Fibroblast of lung (primary cell): ENCODE measurements around the gene IL27RA. TPM values are rescaled to one million over a fixed set of nuclear protein-coding genes. Genes with fewer than 3 reads are reported as not detected.

Source experiments
- DNase-seq, 2 donors: peaks; one replicate each; pipeline versions ENCODE4 v3.0.0 to v3.0.0-alpha.2; 2010; ENCODE audit warnings: low read depth in 2 of 2
- H2AFZ ChIP-seq: 2 replicates; pipeline ENCODE4 v1.5.1; 2012; ENCODE audit warnings: low read length, control low read depth, inconsistent platforms
- H3K27ac ChIP-seq: 2 replicates; pipeline ENCODE4 v1.5.1; 2011; ENCODE audit warnings: low read length, control low read depth; ENCODE audit not compliant: insufficient read depth
- H3K27me3 ChIP-seq: 2 replicates; pipeline ENCODE4 v1.5.1; 2011; ENCODE audit warnings: mild to moderate bottlenecking, low read length; ENCODE audit not compliant: control insufficient read depth, insufficient read depth
- H3K36me3 ChIP-seq: 2 replicates; pipeline ENCODE4 v1.5.1; 2011; ENCODE audit warnings: low read length; ENCODE audit not compliant: control insufficient read depth, insufficient read depth
- H3K4me1 ChIP-seq: 2 replicates; pipeline ENCODE4 v1.5.1; 2011; ENCODE audit warnings: low read length; ENCODE audit not compliant: control insufficient read depth, insufficient read depth; ENCODE audit errors: extremely low read depth
- H3K4me2 ChIP-seq: 2 replicates; pipeline ENCODE4 v1.5.1; 2011; ENCODE audit warnings: low read length, control low read depth; ENCODE audit not compliant: insufficient read depth; ENCODE audit errors: extremely low read depth
- H3K4me3 ChIP-seq, 4 experiments: fragments of 200-600 bp in 1 of 4; sonication (generic) in 1 of 4; replicated peaks in 1 of 4; 2 replicates each; pipeline ENCODE4 v1.5.1; 2011 to 2016; ENCODE audit warnings: low read length in 4 of 4, low read depth in 3 of 4, mild to moderate bottlenecking in 3 of 4, control low read depth in 2 of 4, inconsistent platforms in 1 of 4, mixed read lengths in 1 of 4; ENCODE audit not compliant: insufficient read depth in 1 of 4; ENCODE audit errors: control extremely low read depth in 1 of 4
- H3K79me2 ChIP-seq: 2 replicates; pipeline ENCODE4 v1.5.1; 2012; ENCODE audit warnings: mild to moderate bottlenecking, low read length, inconsistent platforms; ENCODE audit not compliant: control insufficient read depth, insufficient read depth
- H3K9ac ChIP-seq: 2 replicates; pipeline ENCODE4 v1.5.1; 2011; ENCODE audit warnings: mild to moderate bottlenecking, low read length, control low read depth; ENCODE audit not compliant: insufficient read depth
- H3K9me3 ChIP-seq: 2 replicates; pipeline ENCODE4 v1.5.1; 2012; ENCODE audit warnings: low read depth, low read length; ENCODE audit not compliant: control insufficient read depth, insufficient read depth
- H4K20me1 ChIP-seq: 2 replicates; pipeline ENCODE4 v1.5.1; 2011; ENCODE audit warnings: low read length; ENCODE audit not compliant: control insufficient read depth, insufficient read depth; ENCODE audit errors: extremely low read depth
- EZH2 ChIP-seq: IDR thresholded peaks from 2 replicates; pipeline ENCODE4 v1.5.1; 2012; ENCODE audit warnings: low read length, control low read depth, mild to moderate bottlenecking; ENCODE audit errors: missing control alignments
- polyA plus RNA-seq, 2 donors: library from polyadenylated mRNA; depleted of rRNA in 1 of 2; stranded (reverse) in 1 of 2; unstranded in 1 of 2; fragments of >200 nt; gene quantifications; 2 replicates each; pipeline ENCODE4 v1.2.1, GENCODE V29; 2011 to 2012; ENCODE audit warnings: missing spikeins in 1 of 2
- total RNA-seq: library from RNA; depleted of rRNA; stranded (reverse); fragments of >200 nt; gene quantifications from 2 replicates; pipeline ENCODE4 v1.2.1, GENCODE V29; 2014
- TF ChIP-seq, protein P1 (sequence below), 2 donors: IDR thresholded peaks in 1 of 2; conservative IDR thresholded peaks in 1 of 2; 1 replicate in 1 of 2; 2 replicates in 1 of 2; pipeline ENCODE4 v1.5.1; 2011 to 2012; ENCODE audit warnings: low read length in 2 of 2, control low read depth in 1 of 2, inconsistent platforms in 1 of 2, low read depth in 1 of 2, mild to moderate bottlenecking in 1 of 2

Gene IL27RA
- total and polyA plus RNA-seq, 2 donors (not counting 1 experiment from before 2014, with no cell fraction given) = 0.84 to 2.1 TPM

DNA sequence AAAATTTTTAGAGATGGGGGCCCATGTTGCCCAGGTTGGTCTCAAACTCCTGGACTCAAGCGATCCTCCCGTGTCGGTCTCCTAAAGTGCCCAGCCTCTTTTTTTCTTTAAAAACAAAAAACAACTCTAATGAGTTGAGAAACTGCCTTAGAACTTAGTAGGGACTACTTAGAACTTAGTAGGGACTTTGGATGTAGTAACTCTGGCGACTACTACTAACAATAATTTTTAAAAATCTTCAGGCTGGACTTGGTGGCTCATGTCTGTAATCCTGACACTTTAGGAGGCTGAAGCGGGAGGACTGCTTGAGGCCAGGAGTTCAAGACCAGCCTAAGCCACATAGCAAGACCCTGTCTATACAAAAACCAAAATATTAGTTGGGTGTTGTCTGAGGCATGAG lies 54.5 kb downstream of the IL27RA start:
- no peak overlapping the region for H3K4me3 ChIP-seq
- H3K9ac ChIP-seq = no peak overlapping the region
- no peak overlapping the region for H3K27ac ChIP-seq
- no peak overlapping the region for H2AFZ ChIP-seq
- DNase-seq = no peak
- no peak overlapping the region for H3K4me2 ChIP-seq
- no peaks in the 10 kb centered on the region for H3K9me3 ChIP-seq
- TF ChIP-seq, protein P1, sequence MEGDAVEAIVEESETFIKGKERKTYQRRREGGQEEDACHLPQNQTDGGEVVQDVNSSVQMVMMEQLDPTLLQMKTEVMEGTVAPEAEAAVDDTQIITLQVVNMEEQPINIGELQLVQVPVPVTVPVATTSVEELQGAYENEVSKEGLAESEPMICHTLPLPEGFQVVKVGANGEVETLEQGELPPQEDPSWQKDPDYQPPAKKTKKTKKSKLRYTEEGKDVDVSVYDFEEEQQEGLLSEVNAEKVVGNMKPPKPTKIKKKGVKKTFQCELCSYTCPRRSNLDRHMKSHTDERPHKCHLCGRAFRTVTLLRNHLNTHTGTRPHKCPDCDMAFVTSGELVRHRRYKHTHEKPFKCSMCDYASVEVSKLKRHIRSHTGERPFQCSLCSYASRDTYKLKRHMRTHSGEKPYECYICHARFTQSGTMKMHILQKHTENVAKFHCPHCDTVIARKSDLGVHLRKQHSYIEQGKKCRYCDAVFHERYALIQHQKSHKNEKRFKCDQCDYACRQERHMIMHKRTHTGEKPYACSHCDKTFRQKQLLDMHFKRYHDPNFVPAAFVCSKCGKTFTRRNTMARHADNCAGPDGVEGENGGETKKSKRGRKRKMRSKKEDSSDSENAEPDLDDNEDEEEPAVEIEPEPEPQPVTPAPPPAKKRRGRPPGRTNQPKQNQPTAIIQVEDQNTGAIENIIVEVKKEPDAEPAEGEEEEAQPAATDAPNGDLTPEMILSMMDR (conservative IDR thresholded peaks at IDR 0.05 in 1 of 2, IDR thresholded peaks at IDR 0.05 in 1 of 2; ENCODE audit: low read depth in 1 of 2, low read length in 2 of 2) = no peak
- H4K20me1 ChIP-seq = no peaks in the 10 kb centered on the region
- H3K27me3 ChIP-seq = no peaks in the 10 kb centered on the region
- peaks cover 9% of the 10 kb centered on the region for H3K36me3 ChIP-seq
- no peaks in the 10 kb centered on the region for H3K79me2 ChIP-seq
- H3K4me1 ChIP-seq = no peaks in the 10 kb centered on the region

GRCh38 chr19:14088634-14089411 lies 57.3 kb downstream of the IL27RA start:
- DNase-seq = no peak
- H2AFZ ChIP-seq = no peak overlapping the region

GRCh38 chr19:14089412-14089661 lies 57.8 kb downstream of the IL27RA start:
- DNase-seq = peak; percentile 35 to 36
- no peaks in the 10 kb centered on the region for H4K20me1 ChIP-seq
- no peak overlapping the region for H3K27ac ChIP-seq
- no peaks in the 10 kb centered on the region for H3K79me2 ChIP-seq
- H3K4me2 ChIP-seq = peak overlapping the region; percentile 82
- no peaks in the 10 kb centered on the region for H3K9me3 ChIP-seq
- TF ChIP-seq, protein P1 (conservative IDR thresholded peaks at IDR 0.05 in 1 of 2, IDR thresholded peaks at IDR 0.05 in 1 of 2; ENCODE audit: low read depth in 1 of 2, low read length in 2 of 2) = peak; percentile 21 to 25
- TF ChIP-seq EZH2 = no peak
- H3K9ac ChIP-seq = peak overlapping the region; percentile 7
- H3K27me3 ChIP-seq = no peaks in the 10 kb centered on the region
- H3K4me3 ChIP-seq = peak overlapping the region; percentile 35 to 61 (median 52)
- H3K36me3 ChIP-seq = peaks cover 11% of the 10 kb centered on the region
- H3K4me1 ChIP-seq = peaks cover 2% of the 10 kb centered on the region
- H2AFZ ChIP-seq = no peak overlapping the region

More at GRCh38 chr19:14088634-14089411, 57.3 kb downstream of the IL27RA start:
- Histone ChIP-seq H3K79me2 (no peaks in the 10 kb centered on the region), H3K9ac (peak overlapping the region; percentile 2), H3K27me3 (no peaks in the 10 kb centered on the region), H3K27ac (no peak overlapping the region), H3K9me3 (no peaks in the 10 kb centered on the region), H3K4me1 (peaks cover 2% of the 10 kb centered on the region), H4K20me1 (no peaks in the 10 kb centered on the region), H3K4me3 (peak overlapping the region; percentile 35 to 61 (median 52)), H3K4me2 (peak overlapping the region; percentile 82), H3K36me3 (peaks cover 11% of the 10 kb centered on the region)
- TF ChIP-seq, protein P1 (conservative IDR thresholded peaks at IDR 0.05 in 1 of 2, IDR thresholded peaks at IDR 0.05 in 1 of 2; ENCODE audit: low read depth in 1 of 2, low read length in 2 of 2) = no peak
- no peak for TF ChIP-seq EZH2
